ENCODE measurements around the gene ZNF746. TPM values are rescaled to one million over a fixed set of nuclear protein-coding genes. Genes with fewer than 3 reads are reported as not detected.
"Not testable (repeated sequence)": the region's sequence is repeated elsewhere in the genome, so short reads cannot be mapped to it uniquely, and the experiment has no call there.

ZNF746 gene
- total RNA-seq, 2 experiments from 2014 or later = 12.6 to 13.0 TPM

GRCh38 chr7:149450821-149451220, 46.8 kb downstream of the ZNF746 start:
- ATAC-seq (no peak), DNase-seq (no peak)
- intact Hi-C loops (cut with micrococcal nuclease) = no loop called here
- no peak overlapping the region for H3K27ac Mint-ChIP-seq
- no peak for TF ChIP-seq CTCF (IDR thresholded peaks at IDR 0.05)
- peaks cover 4% of the 10 kb centered on the region for H3K4me1 Mint-ChIP-seq (ENCODE audit: low read depth)
- no peaks in the 10 kb centered on the region for H3K9me3 Mint-ChIP-seq
- ChIA-PET CTCF (no interaction called here), POLR2A (interaction anchor here (0.7 to 1.7 kb wide), 2 partner anchors 9 to 10 kb away, joined by 4 read pairs; partner anchors contain the start of gene ZNF777)
- H3K4me3 Mint-ChIP-seq = no peak overlapping the region
- peaks cover 48% of the 10 kb centered on the region for H3K36me3 Mint-ChIP-seq (ENCODE audit: low read depth)
- H3K27me3 Mint-ChIP-seq = no peaks in the 10 kb centered on the region

GRCh38 chr7:149449897-149450296, 47.7 kb downstream of the ZNF746 start:
- Mint-ChIP-seq H3K36me3 (ENCODE audit: low read depth) (peaks cover 53% of the 10 kb centered on the region), H3K27ac (no peak overlapping the region), H3K4me1 (ENCODE audit: low read depth) (peaks cover 4% of the 10 kb centered on the region), H3K9me3 (no peaks in the 10 kb centered on the region), H3K4me3 (no peak overlapping the region), H3K27me3 (no peaks in the 10 kb centered on the region)
- intact Hi-C loops (cut with micrococcal nuclease) = no loop called here
- ChIA-PET POLR2A (no interaction called here), CTCF (no interaction called here)
- ATAC-seq (no peak), DNase-seq (no peak)
- no peak for TF ChIP-seq CTCF (IDR thresholded peaks at IDR 0.05)

GRCh38 chr7:149448961-149449360, 48.6 kb downstream of the ZNF746 start:
- Mint-ChIP-seq H3K4me3 (no peak overlapping the region), H3K27ac (no peak overlapping the region), H3K9me3 (no peaks in the 10 kb centered on the region), H3K4me1 (ENCODE audit: low read depth) (peaks cover 4% of the 10 kb centered on the region), H3K36me3 (ENCODE audit: low read depth) (peaks cover 53% of the 10 kb centered on the region), H3K27me3 (no peaks in the 10 kb centered on the region)
- ChIA-PET CTCF (no interaction called here), POLR2A (no interaction called here)
- intact Hi-C loops (cut with micrococcal nuclease) = no loop called here
- no peak for TF ChIP-seq CTCF (IDR thresholded peaks at IDR 0.05)
- DNase-seq (no peak), ATAC-seq (no peak)

GRCh38 chr7:149446026-149446425, 51.6 kb downstream of the ZNF746 start:
- DNase-seq; H3K27ac Mint-ChIP-seq; H3K4me1 Mint-ChIP-seq (ENCODE audit: low read depth); H3K4me3 Mint-ChIP-seq; intact Hi-C loops (cut with micrococcal nuclease); H3K9me3 Mint-ChIP-seq; ATAC-seq; H3K27me3 Mint-ChIP-seq: not testable (repeated sequence)
- ChIA-PET POLR2A (interaction anchor here (1.3 kb wide), 1 partner anchor 18 kb away, joined by 3 read pairs; no protein-coding TSS in a partner anchor), CTCF (interaction anchor here (2.0 kb wide), 1 partner anchor 14 kb away, joined by 5 read pairs; no protein-coding TSS in a partner anchor)
- H3K36me3 Mint-ChIP-seq (ENCODE audit: low read depth) = peaks cover 46% of the 10 kb centered on the region

GRCh38 chr7:149444287-149444686, 53.3 kb downstream of the ZNF746 start:
- H3K4me1 Mint-ChIP-seq (ENCODE audit: low read depth) = peaks cover 13% of the 10 kb centered on the region
- no peak for DNase-seq
- H3K27ac Mint-ChIP-seq = no peak overlapping the region
- ChIA-PET POLR2A (interaction anchor here (1.3 kb wide), 1 partner anchor 16 kb away, joined by 4 read pairs; no protein-coding TSS in a partner anchor), CTCF (interaction anchor here (2.8 kb wide), 1 partner anchor 21 kb away, joined by 8 read pairs; no protein-coding TSS in a partner anchor)
- no peaks in the 10 kb centered on the region for H3K27me3 Mint-ChIP-seq
- H3K4me3 Mint-ChIP-seq = no peak overlapping the region
- H3K9me3 Mint-ChIP-seq = no peaks in the 10 kb centered on the region
- peaks cover 32% of the 10 kb centered on the region for H3K36me3 Mint-ChIP-seq (ENCODE audit: low read depth)
- no peak for ATAC-seq
- TF ChIP-seq CTCF (IDR thresholded peaks at IDR 0.05) = no peak
- intact Hi-C loops (cut with micrococcal nuclease) = no loop called here

All from activated CD8-positive, alpha-beta T cell treated with anti-CD3 and anti-CD28 coated beads for 36 hours (primary cell).